SU-DHL-6 (cell line): ENCODE results near the gene UQCRHL.

Experiments used
- EZH2phosphoT487 ChIP-seq: fragments of 200-600 bp; sonication (generic), shearing (Covaris generic); conservative IDR thresholded peaks from 2 replicates; pipeline ENCODE4 v1.6.1; 2018; ENCODE audit warnings: mild to moderate bottlenecking, antibody characterized with exemption, low read length, moderate library complexity, mixed read lengths
- TF ChIP-seq, protein P1 (sequence below): fragments of 200-600 bp; sonication (generic); IDR thresholded peaks from one replicate; pipeline ENCODE4 v1.5.1; 2017; ENCODE audit warnings: antibody characterized with exemption, mild to moderate bottlenecking, low read length, moderate library complexity; ENCODE audit not compliant: insufficient read depth, poor library complexity, severe bottlenecking

DNA sequence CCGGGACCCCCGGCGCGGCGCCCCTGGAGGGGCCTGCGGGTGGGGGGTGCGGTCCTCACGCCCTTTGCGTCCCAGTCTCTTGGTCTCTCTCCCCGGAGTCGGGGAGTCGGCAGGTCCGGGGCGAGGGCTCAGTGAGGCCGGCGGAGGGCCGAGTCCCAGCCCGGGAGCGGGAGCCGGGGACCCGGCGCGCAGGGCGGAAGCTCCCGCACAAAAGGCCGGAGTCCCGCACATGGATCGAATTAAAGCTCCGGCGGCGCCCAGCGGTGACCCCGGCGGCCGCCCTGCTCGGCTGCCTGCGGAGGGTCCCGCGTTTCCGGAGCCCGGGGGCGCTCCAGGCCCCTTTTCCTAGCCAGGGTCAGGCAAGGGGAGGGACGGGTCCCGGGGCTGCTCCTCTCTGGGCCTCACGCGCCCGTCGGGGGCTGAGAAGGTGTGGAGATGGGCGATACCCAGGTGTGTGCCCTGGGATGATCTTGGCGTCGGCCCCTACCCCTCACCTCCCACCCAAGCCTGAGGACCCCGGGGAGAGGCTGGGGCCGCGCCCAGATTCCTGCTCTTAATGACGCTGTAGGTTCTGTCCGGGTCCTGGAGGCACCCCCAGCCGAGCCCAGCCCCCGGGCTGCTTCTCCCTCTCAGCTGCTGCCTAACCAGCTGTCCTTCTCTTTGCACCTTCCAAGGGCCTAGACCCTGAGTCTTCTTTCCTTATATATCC is 48.3 kb downstream of the UQCRHL start:
- TF ChIP-seq, protein P1, sequence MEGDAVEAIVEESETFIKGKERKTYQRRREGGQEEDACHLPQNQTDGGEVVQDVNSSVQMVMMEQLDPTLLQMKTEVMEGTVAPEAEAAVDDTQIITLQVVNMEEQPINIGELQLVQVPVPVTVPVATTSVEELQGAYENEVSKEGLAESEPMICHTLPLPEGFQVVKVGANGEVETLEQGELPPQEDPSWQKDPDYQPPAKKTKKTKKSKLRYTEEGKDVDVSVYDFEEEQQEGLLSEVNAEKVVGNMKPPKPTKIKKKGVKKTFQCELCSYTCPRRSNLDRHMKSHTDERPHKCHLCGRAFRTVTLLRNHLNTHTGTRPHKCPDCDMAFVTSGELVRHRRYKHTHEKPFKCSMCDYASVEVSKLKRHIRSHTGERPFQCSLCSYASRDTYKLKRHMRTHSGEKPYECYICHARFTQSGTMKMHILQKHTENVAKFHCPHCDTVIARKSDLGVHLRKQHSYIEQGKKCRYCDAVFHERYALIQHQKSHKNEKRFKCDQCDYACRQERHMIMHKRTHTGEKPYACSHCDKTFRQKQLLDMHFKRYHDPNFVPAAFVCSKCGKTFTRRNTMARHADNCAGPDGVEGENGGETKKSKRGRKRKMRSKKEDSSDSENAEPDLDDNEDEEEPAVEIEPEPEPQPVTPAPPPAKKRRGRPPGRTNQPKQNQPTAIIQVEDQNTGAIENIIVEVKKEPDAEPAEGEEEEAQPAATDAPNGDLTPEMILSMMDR: no peak
- TF ChIP-seq EZH2phosphoT487: no peak
